Activated T-helper 1 cell treated with anti-CD3 and anti-CD28 coated beads, Interleukin-12 subunit alpha, Interleukin-12 subunit beta, Interleukin-2, Interleukin-4 antibody, amounts not matched to agents 30 ng/mL and 10 ng/mL and 1 ng/mL, durations not matched to agents 14 hours and 24 hours and 36 hours (primary cell): ENCODE measurements around the gene RALGPS2. TPM values are rescaled to one million over a fixed set of nuclear protein-coding genes. Genes with fewer than 3 reads are reported as not detected.
"Not testable (repeated sequence)": the region's sequence is repeated elsewhere in the genome, so short reads cannot be mapped to it uniquely, and the experiment has no call there.

ENCODE experiments used
- DNase-seq: peaks from one replicate; pipeline ENCODE4 v3.0.0; 2021; ENCODE audit warnings: low spot score
- H3K27ac Mint-ChIP-seq: one replicate; pipeline ENCODE4 v1.8.0; 2021; ENCODE audit warnings: mild to moderate bottlenecking, mixed read lengths
- H3K27me3 Mint-ChIP-seq: one replicate; pipeline ENCODE4 v1.8.0; 2022; ENCODE audit warnings: mild to moderate bottlenecking, moderate library complexity, mixed read lengths; ENCODE audit not compliant: insufficient read depth
- H3K36me3 Mint-ChIP-seq: one replicate; pipeline ENCODE4 v1.8.0; 2021; ENCODE audit warnings: low read depth, mixed read lengths
- H3K4me1 Mint-ChIP-seq: one replicate; pipeline ENCODE4 v1.8.0; 2021; ENCODE audit warnings: low read depth, mixed read lengths
- H3K4me3 Mint-ChIP-seq: one replicate; pipeline ENCODE4 v1.8.0; 2021; ENCODE audit warnings: mild to moderate bottlenecking, moderate library complexity, mixed read lengths
- H3K9me3 Mint-ChIP-seq: one replicate; pipeline ENCODE4 v1.8.0; 2021; ENCODE audit warnings: mixed read lengths
- intact Hi-C: fragments of 100-400 bp; cut with micrococcal nuclease; formaldehyde crosslinking; loops from one replicate; pipeline ENCODE4 v1.15.1; 2024
- total RNA-seq: library from RNA; stranded (reverse); gene quantifications from 2 replicates; pipeline ENCODE4 v1.2.3, GENCODE V29; 2022

Gene RALGPS2
- total RNA-seq, 1 donor from 2014 or later = 1.6 TPM

DNA sequence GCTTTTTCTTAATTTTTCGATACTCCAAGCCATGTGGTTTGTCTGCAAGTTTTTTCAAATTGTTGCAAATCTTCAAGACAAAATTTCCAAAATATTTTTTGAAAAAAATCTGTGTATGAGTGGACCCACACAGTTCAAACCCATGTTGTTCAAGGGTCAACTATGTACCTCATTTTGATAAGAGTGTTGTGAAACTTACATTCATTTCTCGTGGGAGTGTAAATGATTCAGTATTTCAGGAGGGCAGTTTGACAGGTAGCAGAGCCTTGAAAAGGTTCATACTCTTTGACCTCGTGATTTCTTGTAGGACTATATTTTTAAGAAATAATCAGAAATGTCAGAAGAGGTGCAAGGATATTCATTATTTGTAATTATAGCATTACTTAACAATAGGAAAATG, 77.8 kb downstream of the RALGPS2 start:
- Mint-ChIP-seq H3K27ac (no peak overlapping the region), H3K36me3 (no peaks in the 10 kb centered on the region), H3K9me3 (no peaks in the 10 kb centered on the region), H3K4me1 (no peaks in the 10 kb centered on the region), H3K27me3 (peaks cover 1% of the 10 kb centered on the region), H3K4me3 (no peak overlapping the region)
- intact Hi-C loops = no loop called here
- no peak for DNase-seq

DNA sequence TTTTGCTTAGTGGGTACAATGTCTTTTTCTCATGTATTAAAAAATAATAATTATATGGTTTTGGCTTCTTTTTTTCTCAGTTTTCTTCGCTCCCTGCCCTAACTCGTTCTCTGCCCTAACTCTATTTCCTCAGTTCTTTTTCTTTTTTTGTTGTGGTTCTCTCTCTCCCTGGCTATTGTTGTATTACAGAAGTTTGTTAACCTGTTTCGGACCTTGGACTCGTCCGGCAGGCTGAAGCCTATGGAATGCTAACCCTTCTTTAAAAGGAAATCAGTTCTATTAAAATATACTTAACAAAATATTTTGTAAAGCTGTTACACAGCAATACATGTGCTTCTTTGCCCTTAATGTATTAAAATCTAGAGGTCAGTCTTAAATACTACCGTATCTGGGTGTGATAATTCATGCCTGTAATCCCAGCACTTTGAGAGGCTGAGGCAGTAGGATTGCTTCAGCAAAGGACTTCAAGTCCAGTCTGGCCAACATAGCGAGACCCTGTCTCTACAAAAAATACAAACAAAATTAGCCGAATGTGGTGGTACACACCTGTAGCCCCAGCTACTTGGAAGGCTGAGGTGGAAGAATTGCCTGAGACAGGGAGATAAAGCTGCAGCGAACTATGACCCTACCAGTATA, 81.7 kb downstream of the RALGPS2 start:
- Mint-ChIP-seq H3K27ac (no peak overlapping the region), H3K4me3 (no peak overlapping the region), H3K4me1 (no peaks in the 10 kb centered on the region), H3K27me3 (peaks cover 1% of the 10 kb centered on the region), H3K36me3 (no peaks in the 10 kb centered on the region), H3K9me3 (no peaks in the 10 kb centered on the region)
- intact Hi-C loops = no loop called here
- DNase-seq = no peak

DNA sequence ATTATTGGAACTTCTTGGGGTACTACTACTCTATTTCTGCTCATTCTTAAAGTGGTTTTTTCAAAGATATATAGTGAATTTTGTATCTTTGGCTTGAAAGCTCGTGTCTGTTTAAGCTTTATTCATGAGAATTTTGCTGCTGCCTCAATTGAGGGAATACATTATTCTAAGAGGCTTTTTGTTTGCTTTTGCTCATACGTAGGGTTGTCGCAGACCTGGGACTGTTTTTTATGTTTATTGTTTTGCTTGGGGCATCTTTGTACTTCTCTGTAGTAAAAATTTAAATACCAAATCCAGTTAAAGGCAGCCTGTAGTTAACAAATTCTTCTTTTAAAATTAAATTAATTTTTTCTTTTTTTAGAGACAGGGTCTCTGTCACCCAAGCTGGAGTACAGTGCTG, 83.5 kb downstream of the RALGPS2 start:
- H3K4me1 Mint-ChIP-seq = no peaks in the 10 kb centered on the region
- intact Hi-C loops = no loop called here
- no peaks in the 10 kb centered on the region for H3K9me3 Mint-ChIP-seq
- peaks cover 1% of the 10 kb centered on the region for H3K27me3 Mint-ChIP-seq
- no peak overlapping the region for H3K4me3 Mint-ChIP-seq
- no peak overlapping the region for H3K27ac Mint-ChIP-seq
- H3K36me3 Mint-ChIP-seq = no peaks in the 10 kb centered on the region
- no peak for DNase-seq

DNA sequence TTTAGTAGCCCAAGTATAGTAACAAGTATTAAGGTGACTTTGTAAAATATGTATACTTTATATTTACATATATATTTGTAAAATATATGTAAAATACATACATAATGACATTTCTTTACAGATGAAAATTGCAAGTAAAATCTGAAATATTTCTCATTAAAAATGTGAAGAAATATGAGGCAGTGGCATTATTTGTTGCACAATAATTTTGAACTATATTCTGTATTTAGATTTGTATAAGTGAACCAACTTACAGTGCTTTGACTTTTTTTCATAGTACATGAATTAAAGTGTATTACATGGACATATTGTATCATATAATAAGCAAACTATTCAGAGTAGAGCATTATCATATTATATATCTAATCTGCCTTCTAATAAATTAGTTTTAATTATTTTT, 85.5 kb downstream of the RALGPS2 start:
- H3K27ac Mint-ChIP-seq = no peak overlapping the region
- no peak overlapping the region for H3K4me3 Mint-ChIP-seq
- no peak for DNase-seq
- intact Hi-C loops = no loop called here
- peaks cover 1% of the 10 kb centered on the region for H3K27me3 Mint-ChIP-seq
- H3K36me3 Mint-ChIP-seq = no peaks in the 10 kb centered on the region
- H3K4me1 Mint-ChIP-seq = no peaks in the 10 kb centered on the region
- no peaks in the 10 kb centered on the region for H3K9me3 Mint-ChIP-seq

DNA sequence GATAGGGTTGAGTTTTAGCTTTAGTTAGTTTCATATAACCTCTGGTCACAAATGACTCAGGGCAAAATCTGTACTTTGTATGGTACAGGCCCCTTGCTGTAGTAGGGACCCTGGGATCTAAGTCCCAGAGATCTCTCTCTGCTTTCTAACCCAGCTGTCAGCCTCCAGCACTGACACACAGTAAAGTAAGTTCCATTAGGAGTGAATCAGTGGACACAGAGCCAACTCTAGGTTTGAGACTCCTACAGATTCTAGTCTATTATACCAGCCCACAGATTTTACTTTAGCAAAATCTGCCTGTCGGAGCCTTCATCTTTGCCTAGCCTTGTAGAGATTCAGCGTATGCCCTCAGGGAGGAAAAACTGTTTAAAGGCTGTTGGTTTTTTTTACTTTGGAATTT, 93.4 kb downstream of the RALGPS2 start:
- no peak overlapping the region for H3K4me3 Mint-ChIP-seq
- H3K9me3 Mint-ChIP-seq = no peaks in the 10 kb centered on the region
- no peaks in the 10 kb centered on the region for H3K36me3 Mint-ChIP-seq
- H3K27ac Mint-ChIP-seq = no peak overlapping the region
- no peak for DNase-seq
- intact Hi-C loops = no loop called here
- no peaks in the 10 kb centered on the region for H3K27me3 Mint-ChIP-seq
- H3K4me1 Mint-ChIP-seq = no peaks in the 10 kb centered on the region

DNA sequence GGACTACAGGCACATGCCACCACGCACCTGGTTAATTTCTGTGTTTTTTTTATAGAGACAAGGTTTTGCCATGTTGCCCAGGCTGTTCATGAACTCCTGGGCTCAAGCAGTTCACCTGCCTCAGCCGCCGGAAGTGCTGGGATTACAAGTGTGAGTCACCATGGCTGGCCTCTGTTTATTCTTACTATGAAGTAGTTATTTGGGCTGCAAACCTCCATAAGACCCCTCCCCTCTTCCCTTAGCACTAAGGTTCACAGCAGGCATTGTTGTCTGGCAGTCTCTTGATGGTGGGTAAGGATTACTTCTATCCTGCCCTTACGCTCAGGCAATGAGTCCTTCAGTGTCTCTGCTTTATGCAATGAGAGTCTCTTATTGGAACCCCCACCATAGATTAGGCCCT, 94.1 kb downstream of the RALGPS2 start:
- no peak overlapping the region for H3K4me3 Mint-ChIP-seq
- no peaks in the 10 kb centered on the region for H3K9me3 Mint-ChIP-seq
- DNase-seq = no peak

DNA sequence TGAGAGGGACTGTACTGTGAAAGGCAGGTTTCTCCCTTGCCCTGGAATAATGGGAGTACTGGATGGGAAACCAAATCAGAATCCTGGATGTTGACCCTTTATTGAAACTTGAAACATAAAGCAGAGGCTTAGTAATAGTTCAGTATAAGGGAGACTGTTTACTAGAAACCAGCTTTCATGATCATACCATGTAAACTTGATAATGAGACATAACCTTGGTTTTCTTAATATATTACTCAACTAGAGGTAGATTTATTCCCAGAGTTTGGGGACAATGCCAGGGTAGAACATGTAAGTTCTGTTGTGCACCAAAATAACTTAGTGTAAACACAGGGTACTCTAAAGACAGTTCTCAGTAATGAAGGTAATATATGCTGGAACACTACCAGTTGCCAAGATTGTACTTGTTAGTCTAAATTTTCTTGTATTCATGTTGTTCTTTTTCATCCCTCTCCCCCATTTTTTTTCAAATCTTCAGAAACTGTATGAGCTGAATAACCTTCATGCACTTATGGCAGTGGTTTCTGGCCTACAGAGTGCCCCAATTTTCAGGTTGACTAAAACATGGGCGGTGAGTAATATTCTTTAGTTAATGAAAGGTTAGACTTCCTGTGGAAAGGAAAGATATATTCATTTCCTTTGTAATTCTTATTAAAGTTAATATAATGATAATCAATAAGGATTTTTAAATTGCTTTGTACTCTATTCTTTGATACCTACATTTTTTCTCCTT, 96.3 kb downstream of the RALGPS2 start:
- Mint-ChIP-seq H3K27ac (no peak overlapping the region), H3K4me3 (no peak overlapping the region)

More for the DNA sequence above, 94.1 kb downstream of the RALGPS2 start:
- H3K36me3 Mint-ChIP-seq = no peaks in the 10 kb centered on the region
- no peaks in the 10 kb centered on the region for H3K4me1 Mint-ChIP-seq
- intact Hi-C loops = no loop called here
- no peaks in the 10 kb centered on the region for H3K27me3 Mint-ChIP-seq
- H3K27ac Mint-ChIP-seq = no peak overlapping the region

DNA sequence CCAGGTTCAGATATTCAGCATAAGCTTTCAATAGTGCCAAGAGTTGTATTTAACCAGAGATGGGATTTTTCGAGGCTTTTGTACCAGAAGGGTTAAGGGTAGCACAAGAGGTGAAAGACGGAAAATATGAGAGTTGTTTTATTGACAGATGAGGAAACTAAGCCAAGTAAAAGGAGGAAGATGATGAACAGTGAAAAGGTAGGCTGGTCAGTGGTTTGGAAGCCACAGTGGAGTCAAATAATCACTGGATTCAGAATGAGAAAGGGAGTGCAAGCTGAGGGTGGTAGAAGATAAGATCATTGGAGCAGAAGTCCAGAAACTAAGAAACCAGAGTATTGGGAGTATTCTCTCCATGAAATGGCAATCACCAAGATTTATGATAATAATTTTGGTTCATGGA, 100.1 kb downstream of the RALGPS2 start:
- Mint-ChIP-seq H3K36me3 (no peaks in the 10 kb centered on the region), H3K4me1 (no peaks in the 10 kb centered on the region), H3K4me3 (no peak overlapping the region), H3K27ac (no peak overlapping the region), H3K27me3 (no peaks in the 10 kb centered on the region), H3K9me3 (no peaks in the 10 kb centered on the region)
- DNase-seq = no peak
- intact Hi-C loops = no loop called here

More for the DNA sequence above, 96.3 kb downstream of the RALGPS2 start:
- H3K36me3 Mint-ChIP-seq = no peaks in the 10 kb centered on the region
- intact Hi-C loops = no loop called here
- H3K9me3 Mint-ChIP-seq = no peaks in the 10 kb centered on the region
- H3K27me3 Mint-ChIP-seq = no peaks in the 10 kb centered on the region
- H3K4me1 Mint-ChIP-seq = no peaks in the 10 kb centered on the region
- no peak for DNase-seq

DNA sequence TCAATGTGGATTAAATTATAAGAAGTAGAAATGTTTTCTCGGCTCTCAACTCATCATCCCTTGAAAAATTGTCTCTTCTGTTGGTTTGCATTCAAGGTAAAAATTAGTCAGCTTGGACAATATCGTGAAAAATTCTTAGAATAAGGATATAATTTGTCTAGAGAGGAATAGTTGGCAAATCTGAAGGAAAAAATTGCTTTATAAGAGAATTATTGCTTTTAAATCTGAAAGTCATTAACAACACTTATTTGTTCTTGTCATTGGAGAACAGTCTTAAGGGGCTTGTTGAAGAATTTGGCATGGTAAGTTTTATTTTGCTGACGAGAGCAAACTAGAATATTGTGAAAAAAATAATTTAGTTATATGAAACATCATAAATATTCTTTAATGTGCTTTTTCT, 119.4 kb downstream of the RALGPS2 start:
- H3K36me3 Mint-ChIP-seq = no peaks in the 10 kb centered on the region
- no peak for DNase-seq
- intact Hi-C loops = no loop called here
- no peaks in the 10 kb centered on the region for H3K27me3 Mint-ChIP-seq
- no peak overlapping the region for H3K4me3 Mint-ChIP-seq
- no peaks in the 10 kb centered on the region for H3K4me1 Mint-ChIP-seq
- H3K9me3 Mint-ChIP-seq = peaks cover 5% of the 10 kb centered on the region
- H3K27ac Mint-ChIP-seq = no peak overlapping the region

DNA sequence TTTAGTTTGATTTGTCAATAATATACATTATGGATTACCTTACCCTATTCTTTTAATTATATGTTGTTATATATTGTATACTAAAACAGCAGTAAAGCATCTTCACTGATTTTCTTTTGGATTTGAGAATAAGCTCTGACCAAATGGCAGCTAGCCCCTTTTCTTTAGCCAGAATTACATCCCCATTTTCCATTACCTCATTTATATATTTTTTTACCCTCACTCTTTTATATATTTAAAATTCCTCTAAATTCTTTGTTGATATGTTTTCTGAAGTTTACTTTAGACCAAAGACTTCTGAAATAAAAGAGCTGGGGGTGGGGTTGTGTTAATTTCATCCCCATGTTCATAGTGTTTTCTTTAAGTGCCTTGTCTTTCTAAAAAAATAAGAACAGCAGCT, 121.3 kb downstream of the RALGPS2 start:
- H3K9me3 Mint-ChIP-seq = no peaks in the 10 kb centered on the region
- DNase-seq = no peak
- no peaks in the 10 kb centered on the region for H3K36me3 Mint-ChIP-seq
- no peak overlapping the region for H3K27ac Mint-ChIP-seq
- no peaks in the 10 kb centered on the region for H3K27me3 Mint-ChIP-seq
- H3K4me3 Mint-ChIP-seq = no peak overlapping the region
- no peaks in the 10 kb centered on the region for H3K4me1 Mint-ChIP-seq
- intact Hi-C loops = no loop called here

DNA sequence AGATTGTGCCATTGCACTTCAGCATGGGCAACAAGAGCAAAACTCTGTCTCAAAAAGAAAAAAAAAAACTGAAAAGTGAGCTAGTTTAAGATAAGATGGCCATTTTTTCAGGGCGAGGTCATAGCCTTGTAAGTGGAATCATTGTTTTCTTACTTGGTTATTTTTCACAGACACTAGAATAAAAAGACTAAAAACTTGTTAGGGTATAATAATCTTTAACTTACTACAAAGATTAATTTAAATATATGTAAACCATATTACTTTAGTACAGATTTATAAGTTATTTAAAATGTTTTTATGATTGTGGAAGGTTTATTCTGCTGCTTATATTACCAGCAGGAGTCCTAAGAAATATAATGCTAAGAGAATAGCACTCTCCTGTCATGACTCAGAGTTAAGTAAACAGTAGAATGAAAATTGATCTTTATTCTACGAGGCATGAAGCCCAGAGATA, 122.4 kb downstream of the RALGPS2 start:
- Mint-ChIP-seq H3K36me3 (no peaks in the 10 kb centered on the region), H3K4me1 (no peaks in the 10 kb centered on the region), H3K27me3 (no peaks in the 10 kb centered on the region), H3K27ac (no peak overlapping the region), H3K9me3 (no peaks in the 10 kb centered on the region), H3K4me3 (no peak overlapping the region)
- no peak for DNase-seq
- intact Hi-C loops = no loop called here

DNA sequence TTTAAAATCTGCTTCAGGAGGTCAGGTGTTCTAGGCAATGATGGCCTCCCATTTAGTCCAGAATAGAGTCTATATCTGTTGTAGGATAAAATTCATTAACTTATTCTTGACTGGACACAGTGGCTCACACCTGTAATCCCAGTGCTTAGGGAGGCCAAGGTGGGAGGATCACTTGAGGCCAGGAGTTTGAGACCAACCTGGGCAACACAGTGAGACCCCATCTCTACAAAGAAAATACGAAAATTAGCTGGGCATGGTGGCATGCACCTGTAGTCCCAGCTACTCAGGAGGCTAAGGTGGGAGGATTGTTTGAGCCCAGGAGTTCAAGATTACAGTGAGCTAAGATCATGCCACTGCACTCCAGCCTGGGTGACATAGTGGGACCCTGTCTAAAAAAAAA, 122.9 kb downstream of the RALGPS2 start:
- intact Hi-C loops, DNase-seq, H3K36me3 Mint-ChIP-seq, H3K27me3 Mint-ChIP-seq, H3K4me3 Mint-ChIP-seq, H3K4me1 Mint-ChIP-seq, H3K9me3 Mint-ChIP-seq, H3K27ac Mint-ChIP-seq: not testable (repeated sequence)

DNA sequence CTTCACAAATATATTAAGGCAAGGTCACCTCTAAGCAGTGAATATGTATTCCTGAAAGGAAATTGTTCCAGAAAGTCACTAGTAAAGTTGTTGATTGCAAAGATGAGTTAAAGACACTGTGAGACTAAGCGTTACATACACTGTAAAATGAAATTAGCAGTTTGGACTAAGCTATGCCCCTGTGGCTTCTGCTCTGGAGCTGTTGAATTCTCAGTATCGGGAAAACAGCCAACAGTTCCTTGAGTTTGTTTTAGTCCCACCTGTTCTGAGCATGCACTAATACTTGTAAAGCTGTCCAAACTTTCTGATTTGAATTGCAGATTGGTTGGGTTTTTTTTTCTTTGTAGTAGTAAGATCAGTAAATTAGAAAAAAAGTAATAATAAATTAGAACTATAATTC, 124.9 kb downstream of the RALGPS2 start:
- no peaks in the 10 kb centered on the region for H3K27me3 Mint-ChIP-seq
- DNase-seq = no peak
- H3K36me3 Mint-ChIP-seq = no peaks in the 10 kb centered on the region
- H3K4me3 Mint-ChIP-seq = no peak overlapping the region
- intact Hi-C loops = no loop called here
- no peak overlapping the region for H3K27ac Mint-ChIP-seq
- no peaks in the 10 kb centered on the region for H3K4me1 Mint-ChIP-seq
- no peaks in the 10 kb centered on the region for H3K9me3 Mint-ChIP-seq
